Esophagus muscularis mucosa (tissue), 4 donors: ENCODE measurements around the gene ERCC4. TPM values are rescaled to one million over a fixed set of nuclear protein-coding genes. Genes with fewer than 3 reads are reported as not detected.

Experiments used
- DNase-seq: peaks from one replicate; pipeline ENCODE4 v3.0.0-alpha.2; 2017; ENCODE audit errors: extremely low spot score
- H3K27ac ChIP-seq, 4 donors: fragments of 200-600 bp; sonication (generic); replicated peaks in 1 of 4; 1 replicate in 3 of 4; 2 replicates in 1 of 4; pipeline ENCODE4 v1.5.1; 2016 to 2019; ENCODE audit warnings: mild to moderate bottlenecking in 1 of 4
- H3K27me3 ChIP-seq, 4 donors: fragments of 200-600 bp; sonication (generic); one replicate each; pipeline versions ENCODE4 v1.5.1 to v1.6.0; 2016 to 2019
- H3K36me3 ChIP-seq, 4 donors: fragments of 200-600 bp; sonication (generic); one replicate each; pipeline ENCODE4 v1.5.1; 2016 to 2019
- H3K4me1 ChIP-seq, 4 donors: fragments of 200-600 bp; sonication (generic); one replicate each; pipeline ENCODE4 v1.5.1; 2016 to 2019
- H3K4me3 ChIP-seq, 4 donors: fragments of 200-600 bp; sonication (generic); 1 replicate in 2 of 4; 2 replicates in 2 of 4; pipeline ENCODE4 v1.5.1; 2016 to 2019; ENCODE audit warnings: mild to moderate bottlenecking in 4 of 4, moderate library complexity in 1 of 4
- H3K9me3 ChIP-seq, 4 donors: fragments of 200-600 bp; sonication (generic); 1 replicate in 3 of 4; 2 replicates in 1 of 4; pipeline ENCODE4 v1.5.1; 2016 to 2019
- CTCF ChIP-seq, 3 experiments: fragments of 200-600 bp in 2 of 3; fragments of 450-650 bp in 1 of 3; sonication (generic) in 2 of 3; IDR thresholded peaks; one replicate each; pipeline ENCODE4 v1.5.1; 2017 to 2019; ENCODE audit warnings: antibody characterized with exemption in 3 of 3, mild to moderate bottlenecking in 2 of 3, moderate library complexity in 1 of 3
- EP300 ChIP-seq: sonication (generic); formaldehyde crosslinking; IDR thresholded peaks from one replicate; pipeline ENCODE4 v1.6.1; 2017; ENCODE audit warnings: antibody characterized with exemption
- POLR2A ChIP-seq: fragments of 450-650 bp; IDR thresholded peaks from one replicate; pipeline ENCODE4 v1.6.1; 2017; ENCODE audit warnings: antibody characterized with exemption, moderate library complexity, mild to moderate bottlenecking, low read depth
- POLR2AphosphoS5 ChIP-seq, 2 donors: sonication (generic); formaldehyde crosslinking; IDR thresholded peaks; one replicate each; pipeline ENCODE4 v1.6.1; 2017; ENCODE audit warnings: antibody characterized with exemption in 2 of 2
- WGBS: methylation state at CpG from one replicate; pipeline ENCODE4 v1.1.5; 2018; 5-methylcytosine and 5-hydroxymethylcytosine counted together
- intact Hi-C: fragments of 100-400 bp; cut with DNase I; formaldehyde crosslinking; loops from one replicate; pipeline ENCODE4 v1.15.1; 2023
- total RNA-seq, 4 donors: library from RNA; depleted of rRNA; stranded (reverse); fragments of >200 nt; gene quantifications; one replicate each; pipeline versions ENCODE4 v1.1.0 to v1.2.1, GENCODE V29; 2016

ERCC4 gene
- total RNA-seq, result 1 to 10 TPM; 4.6 to 10.0 (median 8.6) TPM

- under 1% methylated on average over 36 of the region's 64 CpGs for WGBS
- intact Hi-C loops, result loop anchor here (2.0 to 10.0 kb wide), 6 partner anchors 53 to 607 kb away; partner anchors contain the start of gene MRTFB
- H3K27me3 ChIP-seq, result no peaks in the 10 kb centered on the region
- peak within 1 kb of the TSS; percentile 63 to 98 (median 92) for H3K4me3 ChIP-seq
- H3K9me3 ChIP-seq, result no peaks in the 10 kb centered on the region
- H3K36me3 ChIP-seq, result peaks cover 0 to 20% (median 6%) of the 10 kb centered on the region in 4 donors
- DNase-seq, result peak; percentile 99
- peak within 1 kb of the TSS; percentile 71 to 83 (median 82) for H3K27ac ChIP-seq
- peaks cover 16 to 47% (median 43%) of the 10 kb centered on the region in 4 donors for H3K4me1 ChIP-seq
- TF ChIP-seq POLR2A (no peak), POLR2AphosphoS5 (IDR thresholded peaks at IDR 0.05) (peak; percentile 79 to 89), CTCF (IDR thresholded peaks at IDR 0.05) (peak; percentile 73 to 90 (median 83))
These were observed at the start of gene ERCC4 for GRCh38 chr16:13919683-13920509. ERCC4 (plus strand) TSS chr16:13920154; CDS start chr16:13920166, 12 bp downstream.

GRCh38 chr16:13873835-13874438, 46.0 kb upstream of the ERCC4 start:
- no peaks in the 10 kb centered on the region for H3K9me3 ChIP-seq
- DNase-seq, result no peak
- no peaks in the 10 kb centered on the region for H3K4me1 ChIP-seq
- H3K36me3 ChIP-seq, result no peaks in the 10 kb centered on the region
- 31% methylated on average over 5 of the region's 5 CpGs for WGBS
- H3K4me3 ChIP-seq, result no peak overlapping the region
- no peaks in the 10 kb centered on the region for H3K27me3 ChIP-seq
- no peak overlapping the region for H3K27ac ChIP-seq
- TF ChIP-seq POLR2AphosphoS5 (IDR thresholded peaks at IDR 0.05) (no peak), EP300 (no peak), CTCF (IDR thresholded peaks at IDR 0.05) (peak in 1 of 3 experiments; percentile 34), POLR2A (no peak)
- intact Hi-C loops, result no loop called here

GRCh38 chr16:13875614-13876284, 44.2 kb upstream of the ERCC4 start:
- intact Hi-C loops, result no loop called here
- H3K36me3 ChIP-seq, result no peaks in the 10 kb centered on the region
- WGBS, result 82% methylated on average over 5 of the region's 5 CpGs
- H3K4me1 ChIP-seq, result no peaks in the 10 kb centered on the region
- H3K4me3 ChIP-seq, result no peak overlapping the region
- H3K9me3 ChIP-seq, result no peaks in the 10 kb centered on the region
- TF ChIP-seq POLR2AphosphoS5 (IDR thresholded peaks at IDR 0.05) (no peak), CTCF (IDR thresholded peaks at IDR 0.05) (no peak), POLR2A (no peak), EP300 (no peak)
- no peaks in the 10 kb centered on the region for H3K27me3 ChIP-seq
- H3K27ac ChIP-seq, result no peak overlapping the region
- DNase-seq, result no peak

GRCh38 chr16:13883276-13883675, 36.7 kb upstream of the ERCC4 start:
- Histone ChIP-seq H3K27me3 (no peaks in the 10 kb centered on the region), H3K4me1 (no peaks in the 10 kb centered on the region), H3K27ac (no peak overlapping the region), H3K36me3 (no peaks in the 10 kb centered on the region), H3K9me3 (peaks cover 0 to 7% (median 0%) of the 10 kb centered on the region in 4 donors), H3K4me3 (no peak overlapping the region)
- no peak for TF ChIP-seq CTCF (IDR thresholded peaks at IDR 0.05)
- TF ChIP-seq POLR2AphosphoS5 (IDR thresholded peaks at IDR 0.05), result no peak
- no peak for TF ChIP-seq POLR2A
- TF ChIP-seq EP300, result no peak
- intact Hi-C loops, result no loop called here
- no peak for DNase-seq
- 79% methylated on average over 11 of the region's 11 CpGs for WGBS
